H9 (cell line): ENCODE data around the gene KAZN. TPM values are rescaled to one million over a fixed set of nuclear protein-coding genes. Genes with fewer than 3 reads are reported as not detected.

ENCODE experiments used
- DNase-seq: peaks from one replicate; pipeline ENCODE4 v3.0.0-alpha.2; 2017
- H2AFZ ChIP-seq: one replicate; pipeline ENCODE4 v1.6.1; 2013; ENCODE audit warnings: mild to moderate bottlenecking, low read length, control low read depth, moderate library complexity
- H2AK5ac ChIP-seq: 2 replicates; pipeline ENCODE4 v1.6.1; 2013; ENCODE audit warnings: low read length, control low read depth, mixed read lengths; ENCODE audit not compliant: insufficient read length
- H2BK120ac ChIP-seq: one replicate; pipeline ENCODE4 v1.6.1; 2013; ENCODE audit warnings: low read depth, mild to moderate bottlenecking, low read length, control low read depth, inconsistent platforms; ENCODE audit not compliant: poor library complexity, severe bottlenecking
- H2BK12ac ChIP-seq: 2 replicates; pipeline ENCODE4 v1.6.1; 2013; ENCODE audit warnings: low read length, control low read depth, mixed read lengths, low read depth; ENCODE audit not compliant: insufficient read length
- H2BK15ac ChIP-seq: 2 replicates; pipeline ENCODE4 v1.6.1; 2013; ENCODE audit warnings: low read depth, low read length, control low read depth
- H2BK20ac ChIP-seq: one replicate; pipeline ENCODE4 v1.6.1; 2013; ENCODE audit warnings: low read depth, mild to moderate bottlenecking, low read length, control low read depth, inconsistent platforms; ENCODE audit not compliant: poor library complexity, severe bottlenecking
- H2BK5ac ChIP-seq: 2 replicates; pipeline ENCODE4 v1.6.1; 2013; ENCODE audit warnings: low read length, control low read depth, mixed read lengths; ENCODE audit not compliant: insufficient read length
- H3K14ac ChIP-seq: 2 replicates; pipeline ENCODE4 v1.6.1; 2013; ENCODE audit warnings: low read length, control low read depth; ENCODE audit not compliant: insufficient read depth
- H3K18ac ChIP-seq: 2 replicates; pipeline ENCODE4 v1.6.1; 2013; ENCODE audit warnings: low read depth, mild to moderate bottlenecking, mixed read lengths, low read length, control low read depth; ENCODE audit not compliant: insufficient read length
- H3K23ac ChIP-seq: 2 replicates; pipeline ENCODE4 v1.6.1; 2013; ENCODE audit warnings: low read length, control low read depth, mixed read lengths, low read depth; ENCODE audit not compliant: insufficient read length
- H3K23me2 ChIP-seq: 2 replicates; pipeline ENCODE4 v1.6.1; 2013; ENCODE audit warnings: low read depth, mild to moderate bottlenecking, mixed read lengths, low read length, control low read depth; ENCODE audit not compliant: insufficient read length, poor library complexity, severe bottlenecking
- H3K27ac ChIP-seq: 2 replicates; pipeline ENCODE4 v1.5.1; 2013; ENCODE audit warnings: low read length, control low read depth, mixed read lengths, low read depth; ENCODE audit not compliant: insufficient read length
- H3K27me3 ChIP-seq: 2 replicates; pipeline ENCODE4 v1.6.1; 2013; ENCODE audit warnings: low read length, control low read depth, inconsistent platforms; ENCODE audit not compliant: insufficient read depth
- H3K4ac ChIP-seq: 2 replicates; pipeline ENCODE4 v1.6.1; 2013; ENCODE audit warnings: low read depth, mild to moderate bottlenecking, control low read depth, inconsistent platforms, low read length, moderate library complexity
- H3K4me1 ChIP-seq: 2 replicates; pipeline ENCODE4 v1.6.1; 2013; ENCODE audit warnings: low read length, control low read depth, inconsistent platforms; ENCODE audit not compliant: insufficient read depth
- H3K4me2 ChIP-seq: 2 replicates; pipeline ENCODE4 v1.6.1; 2013; ENCODE audit warnings: low read length, control low read depth, mixed read lengths; ENCODE audit not compliant: insufficient read length, insufficient read depth
- H3K56ac ChIP-seq: 2 replicates; pipeline ENCODE4 v1.6.1; 2013; ENCODE audit warnings: low read depth, mild to moderate bottlenecking, mixed read lengths, low read length, control low read depth; ENCODE audit not compliant: insufficient read length
- H3K79me1 ChIP-seq: 2 replicates; pipeline ENCODE4 v1.6.1; 2013; ENCODE audit warnings: low read depth, mild to moderate bottlenecking, moderate library complexity, low read length, control low read depth, inconsistent platforms; ENCODE audit not compliant: insufficient read depth, poor library complexity, severe bottlenecking
- H3K79me2 ChIP-seq: 2 replicates; pipeline ENCODE4 v1.6.1; 2013; ENCODE audit warnings: low read length, control low read depth, inconsistent platforms; ENCODE audit not compliant: insufficient read depth
- H3K9ac ChIP-seq: 2 replicates; pipeline ENCODE4 v1.6.1; 2013; ENCODE audit warnings: low read length, control low read depth, mixed read lengths; ENCODE audit not compliant: insufficient read length; ENCODE audit errors: extremely low read depth
- H3K9me3 ChIP-seq: one replicate; pipeline ENCODE4 v1.6.1; 2013; ENCODE audit warnings: low read depth, low read length, inconsistent platforms; ENCODE audit not compliant: control insufficient read depth
- H3T11ph ChIP-seq: one replicate; pipeline ENCODE4 v1.6.1; 2013; ENCODE audit warnings: mild to moderate bottlenecking, low read length, control low read depth, inconsistent platforms
- H4K20me1 ChIP-seq: one replicate; pipeline ENCODE4 v1.6.1; 2013; ENCODE audit not compliant: control insufficient read depth, insufficient read length, insufficient read depth
- H4K5ac ChIP-seq: 2 replicates; pipeline ENCODE4 v1.6.1; 2013; ENCODE audit warnings: low read depth, mild to moderate bottlenecking, mixed read lengths, low read length, control low read depth; ENCODE audit not compliant: insufficient read length
- H4K8ac ChIP-seq: replicated peaks from 2 replicates; pipeline ENCODE4 v1.6.1; 2013; ENCODE audit warnings: low read length, control low read depth, mixed read lengths, low read depth; ENCODE audit not compliant: insufficient read length
- H4K91ac ChIP-seq: 2 replicates; pipeline ENCODE4 v1.6.1; 2013; ENCODE audit warnings: low read depth, mild to moderate bottlenecking, moderate library complexity, mixed read lengths, low read length, control low read depth; ENCODE audit not compliant: insufficient read length
- H3K27ac Mint-ChIP-seq, 3 experiments: 2 replicates in 2 of 3; 3 replicates in 1 of 3; pipeline ENCODE4 v1.8.0; 2020 to 2021; ENCODE audit warnings: mixed read lengths in 3 of 3, mild to moderate bottlenecking in 1 of 3, moderate library complexity in 1 of 3
- H3K27me3 Mint-ChIP-seq: 2 replicates; pipeline ENCODE4 v1.8.0; 2021; ENCODE audit warnings: low read depth, mild to moderate bottlenecking, moderate library complexity, mixed read lengths
- H3K36me3 Mint-ChIP-seq, 3 experiments: 2 replicates in 2 of 3; 3 replicates in 1 of 3; pipeline ENCODE4 v1.8.0; 2020 to 2021; ENCODE audit warnings: low read depth in 3 of 3, mixed read lengths in 3 of 3; ENCODE audit not compliant: insufficient read depth in 1 of 3
- H3K4me1 Mint-ChIP-seq, 2 experiments: 2 replicates each; pipeline ENCODE4 v1.8.0; 2020; ENCODE audit warnings: mixed read lengths in 2 of 2
- H3K4me3 Mint-ChIP-seq, 2 experiments: 2 replicates in 1 of 2; 3 replicates in 1 of 2; pipeline ENCODE4 v1.8.0; 2020 to 2021; ENCODE audit warnings: mild to moderate bottlenecking in 2 of 2, mixed read lengths in 2 of 2, moderate library complexity in 1 of 2
- H3K9me3 Mint-ChIP-seq, 2 experiments: 2 replicates in 1 of 2; 3 replicates in 1 of 2; pipeline ENCODE4 v1.8.0; 2020; ENCODE audit warnings: mild to moderate bottlenecking in 2 of 2, mixed read lengths in 2 of 2, moderate library complexity in 1 of 2
- WGBS: extraction: QIAGEN DNeasy Blood & Tissue Kit; methylation state at CpG from one replicate; pipeline ENCODE4 v1.1.7; 2013; ENCODE audit warnings: missing lambda C conversion rate, low lambda C conversion rate, mixed read lengths; ENCODE audit not compliant: insufficient read length; ENCODE audit errors: extremely low coverage; 5-methylcytosine and 5-hydroxymethylcytosine counted together
- total RNA-seq: library from RNA; stranded (reverse); gene quantifications from 2 replicates; pipeline ENCODE4 v1.2.1, GENCODE V29; 2021
- TF ChIP-seq, protein P1 (sequence below): fragments of 200-600 bp; sonication (generic); conservative IDR thresholded peaks from 3 replicates; pipeline ENCODE4 v1.8.0; 2021; ENCODE audit warnings: antibody characterized with exemption, mild to moderate bottlenecking

Gene KAZN
- total RNA-seq, 1 experiment from 2014 or later: 7.6 TPM

- H3K4me3 Mint-ChIP-seq: no peak overlapping the region
- H3K27me3 Mint-ChIP-seq: no peaks in the 10 kb centered on the region
- H3K14ac ChIP-seq: no peak overlapping the region
- no peak overlapping the region for H2BK15ac ChIP-seq
- no peaks in the 10 kb centered on the region for H4K20me1 ChIP-seq
- H3K4me2 ChIP-seq: no peak overlapping the region
- no peak overlapping the region for H2AFZ ChIP-seq
- no peak overlapping the region for H3T11ph ChIP-seq
- H3K9me3 Mint-ChIP-seq: peaks cover 0 to 3% of the 10 kb centered on the region in 2 experiments; a peak in 1 of 5 replicates
- DNase-seq: no peak
- H2BK120ac ChIP-seq: no peak overlapping the region
- no peak overlapping the region for H2BK5ac ChIP-seq
- H4K91ac ChIP-seq: no peak overlapping the region
- H4K8ac ChIP-seq: no peak overlapping the region
- no peak overlapping the region for H2AK5ac ChIP-seq
- WGBS: no CpG with 5 or more reads among the region's 9 CpGs
- H3K27ac Mint-ChIP-seq: no peak overlapping the region; a peak in 1 of 7 replicates
- no peak overlapping the region for H2BK20ac ChIP-seq
- no peak overlapping the region for H3K4ac ChIP-seq
- H3K36me3 Mint-ChIP-seq: no peaks in the 10 kb centered on the region
- H3K23me2 ChIP-seq: no peaks in the 10 kb centered on the region
- no peak overlapping the region for H3K56ac ChIP-seq
- no peak overlapping the region for H4K5ac ChIP-seq
- H3K18ac ChIP-seq: no peak overlapping the region
- H3K9me3 ChIP-seq: no peaks in the 10 kb centered on the region
- H3K4me1 ChIP-seq: no peaks in the 10 kb centered on the region
- no peak overlapping the region for H3K9ac ChIP-seq
- TF ChIP-seq, protein P1, sequence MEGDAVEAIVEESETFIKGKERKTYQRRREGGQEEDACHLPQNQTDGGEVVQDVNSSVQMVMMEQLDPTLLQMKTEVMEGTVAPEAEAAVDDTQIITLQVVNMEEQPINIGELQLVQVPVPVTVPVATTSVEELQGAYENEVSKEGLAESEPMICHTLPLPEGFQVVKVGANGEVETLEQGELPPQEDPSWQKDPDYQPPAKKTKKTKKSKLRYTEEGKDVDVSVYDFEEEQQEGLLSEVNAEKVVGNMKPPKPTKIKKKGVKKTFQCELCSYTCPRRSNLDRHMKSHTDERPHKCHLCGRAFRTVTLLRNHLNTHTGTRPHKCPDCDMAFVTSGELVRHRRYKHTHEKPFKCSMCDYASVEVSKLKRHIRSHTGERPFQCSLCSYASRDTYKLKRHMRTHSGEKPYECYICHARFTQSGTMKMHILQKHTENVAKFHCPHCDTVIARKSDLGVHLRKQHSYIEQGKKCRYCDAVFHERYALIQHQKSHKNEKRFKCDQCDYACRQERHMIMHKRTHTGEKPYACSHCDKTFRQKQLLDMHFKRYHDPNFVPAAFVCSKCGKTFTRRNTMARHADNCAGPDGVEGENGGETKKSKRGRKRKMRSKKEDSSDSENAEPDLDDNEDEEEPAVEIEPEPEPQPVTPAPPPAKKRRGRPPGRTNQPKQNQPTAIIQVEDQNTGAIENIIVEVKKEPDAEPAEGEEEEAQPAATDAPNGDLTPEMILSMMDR: no peak
- H3K4me1 Mint-ChIP-seq: peaks cover 6% of the 10 kb centered on the region in 2 experiments
- no peaks in the 10 kb centered on the region for H3K79me1 ChIP-seq
- no peak overlapping the region for H3K27ac ChIP-seq
- H3K27me3 ChIP-seq: no peaks in the 10 kb centered on the region
- no peaks in the 10 kb centered on the region for H3K79me2 ChIP-seq
- no peak overlapping the region for H2BK12ac ChIP-seq
- no peak overlapping the region for H3K23ac ChIP-seq
Measured at GRCh38 chr1:15002325-15002724, 403.8 kb downstream of the KAZN start.
